GM03348 (cell line): ENCODE results near the gene DUS3L.
A peak's percentile ranks its signal among the peaks of the same experiment; 100 is the strongest.

Experiments
- DNase-seq: peaks from one replicate; pipeline ENCODE4 v3.0.0; 2012; ENCODE audit warnings: low spot score

Gene DUS3L

DNA sequence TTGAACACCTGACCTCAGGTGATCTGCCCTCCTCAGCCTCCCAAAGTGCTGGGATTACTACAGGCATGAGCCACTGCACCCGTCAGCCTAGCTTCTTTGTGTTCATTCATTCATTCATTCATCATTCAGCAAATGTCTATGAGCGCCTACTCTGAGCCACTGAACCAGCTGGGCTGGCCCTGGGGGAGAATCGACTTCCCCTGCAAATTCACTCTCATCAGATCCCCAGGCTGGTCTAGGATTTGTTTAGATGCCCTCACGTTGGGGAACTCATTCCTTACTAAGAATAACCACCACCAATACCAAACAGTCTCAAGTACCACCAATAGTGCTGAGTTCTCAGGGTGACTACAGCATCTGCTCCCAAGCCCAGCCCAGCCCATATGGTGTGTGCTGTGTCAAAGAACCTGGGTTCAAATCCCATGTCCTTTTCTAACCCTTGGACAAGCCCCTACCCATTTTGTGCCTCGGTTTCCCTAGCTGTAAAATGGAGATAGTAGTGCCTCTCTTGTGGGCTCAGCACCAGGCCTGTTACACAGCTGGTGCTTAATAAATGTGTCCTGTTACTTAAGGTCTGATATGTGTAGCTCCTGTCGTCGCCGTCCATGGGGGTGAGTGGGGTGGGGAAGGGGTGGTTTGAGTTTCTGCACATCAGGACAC is 30.7 kb upstream of the DUS3L start:
- DNase-seq: no peak

DNA sequence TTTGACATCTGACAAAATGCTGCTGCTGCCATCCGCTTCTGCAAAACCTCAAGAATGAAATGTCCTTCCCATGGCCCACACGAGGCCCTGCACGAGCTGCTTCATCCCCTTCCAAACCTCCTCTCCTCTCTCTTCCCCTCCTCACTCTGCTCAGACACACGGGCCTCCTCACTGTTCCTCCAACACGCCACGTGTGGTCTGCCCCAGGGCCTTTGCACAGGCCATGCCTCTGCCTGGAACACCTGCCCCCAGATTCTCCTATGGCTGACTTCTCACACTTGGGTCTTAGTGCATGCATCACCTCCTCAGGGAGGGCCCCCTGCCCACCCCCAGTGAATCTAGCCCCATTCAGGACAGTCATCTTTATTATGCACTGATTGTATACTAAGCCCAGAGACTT is 29.8 kb upstream of the DUS3L start:
- no peak for DNase-seq

DNA sequence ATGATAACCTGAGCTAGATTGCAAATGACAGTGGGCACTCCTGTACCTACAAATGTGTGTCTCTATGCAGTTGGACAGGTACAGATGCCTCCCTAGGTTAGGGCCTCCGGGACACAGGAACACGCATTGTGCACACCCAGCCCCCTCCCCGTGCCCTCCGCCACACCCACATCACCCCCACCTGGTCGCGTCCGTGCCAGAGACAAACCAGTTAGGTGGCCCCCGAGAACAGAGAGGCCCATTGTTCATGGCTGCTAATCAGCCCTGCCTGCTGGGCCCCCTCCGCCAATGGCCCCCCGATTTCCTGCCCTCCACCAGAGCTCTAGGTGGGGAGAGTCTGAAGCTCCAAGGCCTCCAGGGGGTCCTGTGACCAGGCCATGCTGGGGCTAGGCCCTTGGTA is 27.6 kb upstream of the DUS3L start:
- no peak for DNase-seq

DNA sequence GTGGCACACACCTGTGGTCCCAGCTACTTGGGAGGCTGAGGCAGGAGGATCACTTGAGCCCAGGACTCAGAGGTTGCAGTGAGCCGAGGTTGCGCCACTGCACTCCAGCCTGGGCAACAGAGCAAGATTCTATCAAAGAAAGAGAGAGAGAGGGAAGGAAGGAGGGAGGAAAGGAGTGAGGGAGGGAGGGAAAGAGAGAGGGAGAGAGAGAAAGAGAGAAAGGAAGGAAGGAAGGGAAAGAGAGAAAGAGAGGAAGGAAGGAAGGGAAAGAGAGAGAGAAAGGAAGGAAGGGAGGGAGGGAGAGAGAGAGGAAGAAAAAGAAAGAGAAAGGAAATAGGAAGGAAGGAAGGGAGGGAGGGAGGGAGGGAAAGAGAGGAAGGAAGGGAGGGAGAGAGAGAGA is 26.3 kb upstream of the DUS3L start:
- no peak for DNase-seq

DNA sequence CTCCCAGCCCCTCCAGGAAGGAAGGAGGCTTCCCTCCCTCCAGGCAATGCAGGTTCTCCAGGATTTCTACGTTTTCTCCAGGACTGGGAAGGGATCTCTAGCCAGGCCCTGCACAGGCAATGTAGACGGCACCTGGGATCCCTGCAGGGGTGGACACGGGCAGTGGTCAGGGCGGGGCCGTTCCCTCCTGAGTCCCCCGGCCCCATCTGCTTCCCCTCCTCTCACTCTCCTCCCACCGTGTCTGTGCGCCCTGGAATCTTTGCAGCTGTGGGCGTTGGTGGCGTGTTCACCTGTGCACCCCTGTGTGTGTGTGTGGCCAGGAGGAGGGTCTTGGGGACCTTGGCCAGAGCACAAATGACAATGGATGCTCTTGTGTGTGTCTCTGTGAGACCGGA is 23.9 kb upstream of the DUS3L start:
- DNase-seq: no peak

DNA sequence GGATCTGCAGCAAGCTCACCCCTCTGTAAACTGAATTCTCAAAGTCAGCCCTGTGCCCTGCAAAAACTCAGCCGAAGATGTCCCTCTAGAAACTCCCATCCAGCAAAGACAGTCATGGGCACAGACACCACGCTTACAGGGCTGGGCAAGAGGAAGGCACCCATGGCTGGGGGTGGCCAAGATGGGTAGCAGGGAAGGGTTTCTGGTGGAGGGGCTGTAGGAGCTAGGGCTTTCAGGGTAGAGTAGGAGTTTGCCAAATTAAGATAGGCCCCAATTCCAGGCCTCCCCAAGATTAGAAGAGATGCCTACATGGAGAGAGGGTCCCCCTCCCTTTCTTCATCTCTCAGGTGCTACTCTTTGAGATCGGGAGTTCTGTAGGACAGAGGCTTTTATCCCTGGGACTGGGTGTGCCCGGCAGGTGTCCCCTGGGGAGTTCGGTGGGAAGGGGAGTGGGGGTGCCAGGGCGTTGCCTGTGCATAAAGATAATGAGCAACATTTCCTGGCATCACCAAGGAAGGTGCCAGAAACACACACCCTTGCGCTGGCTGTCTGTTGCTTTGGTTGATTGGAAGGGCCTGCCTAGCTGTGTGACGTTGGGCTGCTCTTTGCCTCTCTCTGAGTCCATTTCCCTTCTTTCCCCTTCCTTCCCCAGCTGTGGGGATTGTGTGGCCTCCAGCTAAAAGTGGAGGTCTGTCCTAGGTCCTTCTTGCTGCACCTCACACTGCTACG is 23.3 kb upstream of the DUS3L start:
- DNase-seq: no peak

DNA sequence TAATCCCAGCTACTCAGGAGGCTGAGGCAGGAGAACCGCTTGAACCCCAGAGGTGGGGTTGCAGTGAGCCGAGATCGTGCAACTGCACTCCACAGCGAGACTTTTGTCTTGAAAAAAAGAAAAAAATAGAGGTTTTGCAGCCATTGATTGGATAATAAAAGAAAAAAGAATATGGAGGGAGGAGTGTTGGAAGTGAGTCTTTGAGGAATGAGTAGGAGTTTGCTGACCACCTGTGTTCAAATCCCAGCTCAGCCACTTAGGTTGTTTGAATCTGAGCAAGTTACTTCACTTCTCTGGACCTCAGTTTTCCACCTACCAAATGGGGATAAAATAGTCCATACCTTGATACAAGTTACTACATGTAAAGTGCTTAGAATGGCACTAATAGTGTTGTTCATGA is 20.2 kb upstream of the DUS3L start:
- no peak for DNase-seq

GRCh38 chr19:5809469-5809868 is 18.5 kb upstream of the DUS3L start:
- DNase-seq: no peak

DNA sequence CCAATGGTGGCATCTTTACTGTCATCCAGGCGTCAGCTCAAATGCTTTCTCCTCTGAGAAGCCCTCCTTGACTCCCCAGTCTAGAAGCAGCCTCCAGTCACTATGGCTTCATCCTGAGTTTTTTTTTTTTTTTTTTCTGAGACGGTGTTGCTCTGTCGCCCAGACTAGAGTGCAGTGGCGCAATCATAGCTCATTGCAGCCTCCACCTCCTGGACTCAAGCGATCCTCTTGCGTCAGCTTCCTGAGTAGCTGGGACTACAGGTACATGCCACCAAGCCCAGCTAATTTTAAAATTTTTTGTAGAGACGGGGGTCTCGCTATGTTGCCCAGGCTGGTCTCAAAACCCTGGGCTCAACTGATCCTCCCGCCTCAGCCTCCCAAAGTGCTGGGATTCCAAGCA is 18.1 kb upstream of the DUS3L start:
- DNase-seq: no peak

GRCh38 chr19:5808120-5808816 is 17.3 kb upstream of the DUS3L start:
- DNase-seq: no peak

DNA sequence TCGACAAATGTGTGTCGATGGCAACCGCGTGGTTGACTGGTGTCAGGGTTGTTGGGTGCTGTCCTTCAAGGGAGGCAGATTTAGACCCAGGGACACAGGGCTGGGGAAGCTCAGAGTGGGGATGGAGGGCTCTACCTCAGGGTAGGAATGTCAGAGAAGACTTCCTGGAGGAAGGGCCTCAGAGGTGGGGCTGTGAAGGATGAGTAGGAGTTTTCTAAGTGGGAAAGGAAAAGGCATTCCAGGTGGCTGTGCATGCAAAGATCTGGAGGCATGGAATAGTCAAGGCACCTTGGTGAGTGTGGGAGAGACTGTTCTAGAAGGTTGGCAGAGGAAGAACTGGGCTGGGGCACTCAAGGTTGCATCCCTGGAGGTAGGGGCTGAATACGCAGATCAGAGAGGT is 15.9 kb upstream of the DUS3L start:
- no peak for DNase-seq

GRCh38 chr19:5806133-5806489 is 15.1 kb upstream of the DUS3L start:
- DNase-seq: no peak

DNA sequence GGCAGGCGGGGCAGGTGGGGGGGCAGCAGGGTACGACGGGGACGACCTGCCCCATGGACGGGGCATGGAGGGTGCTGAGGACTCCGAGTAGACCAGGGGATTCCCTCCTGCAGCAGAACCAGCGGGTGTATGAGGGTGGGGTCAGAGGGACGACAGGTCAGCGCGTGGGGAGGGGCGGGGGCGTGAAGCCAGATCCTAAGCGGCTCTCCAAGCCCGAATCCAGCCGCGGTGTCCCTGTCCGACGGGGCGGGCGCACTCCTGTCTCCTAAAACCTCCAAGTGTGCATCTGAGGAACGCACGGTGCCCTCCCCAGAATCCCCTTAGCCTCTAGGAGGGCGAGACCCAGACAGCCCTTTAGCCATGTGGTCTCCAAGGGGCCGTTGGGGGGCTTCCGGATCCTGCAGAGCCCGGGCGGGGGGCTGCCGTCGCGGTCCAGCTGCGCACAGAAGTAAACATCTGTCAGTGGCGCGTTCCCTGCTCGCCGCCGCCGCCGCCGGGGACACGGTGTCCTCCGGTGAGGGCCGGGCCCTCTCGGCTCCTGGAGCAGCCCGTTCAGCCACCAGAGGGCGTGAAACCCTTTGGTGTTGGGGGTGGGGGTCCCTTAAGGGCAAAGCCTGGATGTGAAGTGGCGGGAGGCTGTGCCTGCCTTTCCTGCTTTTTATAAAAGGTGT is 14.6 kb upstream of the DUS3L start:
- DNase-seq: peak; percentile 78

DNA sequence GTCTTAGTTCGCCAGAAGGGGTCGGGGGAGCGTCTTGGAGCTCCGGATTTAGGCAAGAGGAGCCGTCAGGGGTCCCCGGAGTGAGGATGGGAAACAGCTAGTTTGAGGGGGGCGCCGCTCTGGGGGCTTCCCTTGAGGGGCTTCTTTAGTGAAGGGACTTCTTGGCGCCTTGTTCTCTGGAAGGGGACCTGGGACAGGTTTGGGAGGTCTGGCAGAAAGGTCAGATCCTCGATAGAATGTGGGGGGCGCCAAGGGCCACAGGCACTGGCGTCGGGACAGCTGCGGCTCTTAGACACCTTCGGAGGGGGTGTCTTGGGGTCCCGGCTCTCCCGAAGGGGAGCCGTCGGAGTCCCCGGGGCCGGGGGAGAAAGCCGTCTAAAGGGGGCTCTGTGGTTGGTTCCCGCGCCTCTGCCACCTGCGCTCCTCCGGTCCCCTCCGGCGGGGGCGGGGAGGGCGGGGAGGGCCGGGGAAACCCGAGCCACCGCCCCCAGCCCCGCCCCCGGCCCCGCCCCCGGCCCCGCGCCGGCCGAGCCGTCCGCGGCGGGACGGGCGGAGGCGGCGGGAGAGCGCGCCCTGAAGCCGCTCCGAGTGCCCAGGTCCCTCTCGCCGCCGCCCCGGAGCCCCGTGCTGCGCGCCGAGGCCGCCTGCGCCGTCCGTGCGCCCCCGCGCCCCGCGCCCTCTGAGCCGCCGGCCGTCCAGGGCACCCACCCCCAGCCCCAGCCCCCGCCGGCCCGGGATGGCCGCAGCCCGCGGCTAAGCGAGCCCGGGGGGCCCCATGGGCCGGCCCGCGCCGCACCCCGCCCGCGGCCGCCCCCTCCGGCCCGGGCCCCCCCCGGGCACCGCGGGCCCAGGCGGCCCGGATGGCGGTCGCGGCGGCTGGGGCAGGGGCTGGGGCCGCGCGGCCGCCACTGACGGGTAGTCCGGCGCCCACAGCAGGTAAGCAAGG is 13.8 kb upstream of the DUS3L start, which contains the start of gene NRTN:
NRTN (plus strand) TSS at position 552 of the 946 bp plus-strand sequence. CDS start 19,099 bp downstream, outside the sequence.
- DNase-seq: peak; percentile 49

DNA sequence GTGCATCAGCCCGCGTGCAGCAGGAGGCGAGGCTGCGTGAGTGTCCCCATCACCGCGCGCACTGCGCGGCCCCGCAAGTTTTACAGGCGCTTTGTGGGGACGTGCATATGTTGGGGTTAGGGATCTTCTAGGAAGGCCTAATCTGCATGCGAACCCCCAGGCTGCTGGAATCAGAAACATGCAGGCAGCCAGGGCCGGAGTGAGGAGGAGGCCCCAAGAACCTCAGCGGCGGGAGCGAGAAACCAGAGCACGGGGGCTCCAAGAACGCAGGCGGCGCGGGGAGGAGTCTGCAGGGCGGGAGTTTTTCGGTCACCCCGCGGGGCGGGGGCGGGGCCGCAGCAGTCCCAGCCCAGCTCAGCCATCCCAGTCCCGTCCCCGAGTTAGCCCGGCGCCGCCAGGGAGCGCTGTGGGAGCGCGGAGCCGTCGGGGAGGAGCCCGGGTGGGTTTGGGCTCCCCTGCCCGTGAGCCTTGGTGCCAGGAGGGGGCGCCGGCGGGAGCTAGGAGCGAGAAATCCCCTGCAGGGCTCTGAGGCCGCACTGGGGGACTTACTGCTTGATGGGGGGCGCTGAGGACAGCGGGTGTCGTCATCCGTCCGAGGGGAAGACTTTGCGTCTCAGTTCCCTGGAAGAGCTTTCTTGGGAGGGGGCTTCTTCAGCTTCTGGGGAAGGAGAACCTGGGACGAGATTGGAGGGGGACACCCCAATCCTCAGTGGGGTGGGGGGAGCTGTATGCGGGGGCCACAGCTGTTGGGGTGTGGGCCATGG is 13.0 kb upstream of the DUS3L start:
- peak; percentile 97 for DNase-seq

GRCh38 chr19:5803441-5803751 is 12.4 kb upstream of the DUS3L start:
- no peak for DNase-seq

- DNase-seq: no peak
These were observed 11.0 kb upstream of the DUS3L start for GRCh38 chr19:5801796-5802619.

DNA sequence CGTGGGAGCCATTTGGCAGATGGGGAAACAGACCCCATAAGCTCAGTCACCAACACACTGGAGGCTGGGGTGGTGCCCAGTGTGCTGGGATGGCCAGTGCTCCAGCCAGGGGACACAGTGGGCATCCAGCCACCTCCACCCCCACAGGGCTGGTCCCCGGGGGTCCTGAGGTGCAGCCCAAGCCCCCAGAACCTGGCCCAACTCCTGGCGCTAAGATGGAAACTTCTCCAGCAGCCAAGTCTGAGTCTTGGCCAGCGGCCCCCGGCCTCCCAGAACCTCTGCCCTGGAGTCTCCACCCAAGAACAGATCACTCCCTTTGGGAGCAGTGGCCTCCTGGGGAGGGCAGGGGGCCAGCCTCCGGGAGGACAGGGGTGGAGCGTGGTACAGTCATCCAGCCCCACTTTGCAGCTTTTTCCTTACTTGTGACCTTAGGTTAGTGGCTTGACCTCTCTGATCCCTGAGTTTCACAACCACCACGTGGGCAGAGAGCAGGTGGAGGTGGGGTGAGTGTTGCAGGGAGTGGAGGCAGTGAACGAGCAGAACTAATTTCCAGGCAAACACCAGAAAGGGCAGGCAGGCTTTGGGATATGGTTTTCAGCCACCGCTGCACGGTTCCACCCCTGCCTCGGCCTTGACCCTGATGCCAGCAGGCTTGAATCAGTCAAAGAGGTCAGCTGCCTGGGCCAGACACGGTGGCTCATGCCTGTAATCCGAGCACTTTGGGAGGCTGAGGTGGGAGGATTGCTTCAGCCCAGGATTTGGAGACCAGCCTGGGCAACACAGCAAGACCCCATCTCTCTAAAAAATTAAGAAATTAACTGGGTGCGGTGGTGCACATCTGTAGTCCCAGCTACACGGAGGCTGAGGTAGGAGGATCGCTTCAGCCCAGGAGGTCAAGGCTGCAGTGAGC is 9.7 kb upstream of the DUS3L start:
- DNase-seq: no peak
